ENCODE data around the gene RPL41. TPM values are rescaled to one million over a fixed set of nuclear protein-coding genes. Genes with fewer than 3 reads are reported as not detected.

Gene RPL41
- total RNA-seq, 1 experiment from 2014 or later, result 4,637 TPM

DNA sequence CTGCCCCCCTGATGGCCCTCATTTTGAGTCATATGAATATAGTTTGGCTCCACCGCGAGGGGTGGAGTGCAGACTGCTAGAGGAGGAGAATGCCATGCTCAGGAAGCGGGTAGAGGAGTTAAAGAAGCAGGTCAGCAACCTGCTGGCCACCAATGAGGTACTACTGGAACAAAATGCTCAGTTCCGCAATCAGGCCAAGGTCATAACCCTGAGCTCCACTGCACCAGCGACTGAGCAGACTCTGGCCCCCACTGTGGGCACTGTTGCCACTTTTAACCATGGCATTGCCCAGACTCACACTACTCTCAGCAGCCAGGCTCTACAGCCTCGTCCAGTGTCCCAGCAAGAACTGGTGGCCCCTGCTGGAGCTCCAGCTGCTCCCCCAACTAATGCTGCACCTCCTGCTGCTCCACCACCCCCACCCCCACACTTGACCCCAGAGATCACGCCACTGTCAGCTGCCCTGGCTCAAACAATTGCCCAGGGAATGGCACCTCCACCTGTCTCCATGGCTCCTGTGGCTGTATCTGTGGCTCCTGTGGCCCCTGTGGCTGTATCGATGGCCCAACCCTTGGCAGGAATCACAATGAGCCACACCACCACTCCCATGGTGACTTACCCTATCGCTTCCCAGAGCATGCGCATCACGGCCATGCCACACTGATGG is 4.9 kb downstream of the RPL41 start:
- Histone ChIP-seq H3K23me2 (ENCODE audit: insufficient read length, low read depth, low read length, poor library complexity, severe bottlenecking) (peaks cover 8% of the 10 kb centered on the region), H3K56ac (ENCODE audit: insufficient read length, low read depth, low read length) (no peak overlapping the region), H2BK15ac (ENCODE audit: low read depth, low read length) (no peak overlapping the region), H3K4me2 (ENCODE audit: insufficient read depth, insufficient read length, low read length) (no peak overlapping the region), H2BK20ac (ENCODE audit: low read depth, low read length, poor library complexity, severe bottlenecking) (no peak overlapping the region), H4K5ac (ENCODE audit: insufficient read length, low read depth, low read length) (no peak overlapping the region), H3K4me1 (ENCODE audit: insufficient read depth, low read length) (no peaks in the 10 kb centered on the region; the same call in 1 of the 2 replicates), H4K91ac (ENCODE audit: insufficient read length, low read depth, low read length) (no peak overlapping the region), H3K14ac (ENCODE audit: insufficient read depth, low read length) (no peak overlapping the region), H3K27ac (ENCODE audit: insufficient read length, low read depth, low read length) (no peak overlapping the region), H2BK12ac (ENCODE audit: insufficient read length, low read depth, low read length) (no peak overlapping the region), H2AFZ (ENCODE audit: low read length) (no peak overlapping the region), H4K8ac (replicated peaks; ENCODE audit: insufficient read length, low read depth, low read length) (no peak overlapping the region), H2BK120ac (ENCODE audit: low read depth, low read length, poor library complexity, severe bottlenecking) (no peak overlapping the region), H3K4ac (ENCODE audit: low read depth, low read length) (no peak overlapping the region), H3K9ac (ENCODE audit: extremely low read depth, insufficient read length, low read length) (no peak overlapping the region), H3K9me3 (ENCODE audit: control insufficient read depth, low read depth, low read length) (no peaks in the 10 kb centered on the region), H3K27me3 (ENCODE audit: insufficient read depth, low read length) (no peaks in the 10 kb centered on the region), H2BK5ac (ENCODE audit: insufficient read length, low read length) (no peak overlapping the region), H4K20me1 (ENCODE audit: control insufficient read depth, insufficient read depth, insufficient read length) (no peaks in the 10 kb centered on the region), H3K79me2 (ENCODE audit: insufficient read depth, low read length) (peaks cover 3% of the 10 kb centered on the region; the same call in 1 of the 2 replicates), H2AK5ac (ENCODE audit: insufficient read length, low read length) (no peak overlapping the region), H3K18ac (ENCODE audit: insufficient read length, low read depth, low read length) (no peak overlapping the region), H3K23ac (ENCODE audit: insufficient read length, low read depth, low read length) (no peak overlapping the region), H3T11ph (ENCODE audit: low read length) (no peak overlapping the region), H3K79me1 (ENCODE audit: insufficient read depth, low read depth, low read length, poor library complexity, severe bottlenecking) (no peaks in the 10 kb centered on the region)
- Mint-ChIP-seq H3K27me3 (ENCODE audit: low read depth) (peaks cover 2% of the 10 kb centered on the region; the same call in 1 of the 2 replicates), H3K27ac (no peak overlapping the region), H3K36me3 (ENCODE audit: insufficient read depth in 1 of 3, low read depth in 3 of 3) (peaks cover 27 to 43% (median 37%) of the 10 kb centered on the region in 3 experiments), H3K9me3 (peaks cover 3 to 7% of the 10 kb centered on the region in 2 experiments; a peak in 2 of 5 replicates), H3K4me1 (peaks cover 23 to 26% of the 10 kb centered on the region in 2 experiments), H3K4me3 (no peak overlapping the region)
- TF ChIP-seq, protein P1, sequence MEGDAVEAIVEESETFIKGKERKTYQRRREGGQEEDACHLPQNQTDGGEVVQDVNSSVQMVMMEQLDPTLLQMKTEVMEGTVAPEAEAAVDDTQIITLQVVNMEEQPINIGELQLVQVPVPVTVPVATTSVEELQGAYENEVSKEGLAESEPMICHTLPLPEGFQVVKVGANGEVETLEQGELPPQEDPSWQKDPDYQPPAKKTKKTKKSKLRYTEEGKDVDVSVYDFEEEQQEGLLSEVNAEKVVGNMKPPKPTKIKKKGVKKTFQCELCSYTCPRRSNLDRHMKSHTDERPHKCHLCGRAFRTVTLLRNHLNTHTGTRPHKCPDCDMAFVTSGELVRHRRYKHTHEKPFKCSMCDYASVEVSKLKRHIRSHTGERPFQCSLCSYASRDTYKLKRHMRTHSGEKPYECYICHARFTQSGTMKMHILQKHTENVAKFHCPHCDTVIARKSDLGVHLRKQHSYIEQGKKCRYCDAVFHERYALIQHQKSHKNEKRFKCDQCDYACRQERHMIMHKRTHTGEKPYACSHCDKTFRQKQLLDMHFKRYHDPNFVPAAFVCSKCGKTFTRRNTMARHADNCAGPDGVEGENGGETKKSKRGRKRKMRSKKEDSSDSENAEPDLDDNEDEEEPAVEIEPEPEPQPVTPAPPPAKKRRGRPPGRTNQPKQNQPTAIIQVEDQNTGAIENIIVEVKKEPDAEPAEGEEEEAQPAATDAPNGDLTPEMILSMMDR (conservative IDR thresholded peaks at IDR 0.05), result no peak
- no peak for DNase-seq
- WGBS (ENCODE audit: extremely low coverage, insufficient read length, low lambda C conversion rate), result no CpG with 5 or more reads among the region's 11 CpGs
